ENCODE data around the gene EZH1.

The EZH1 gene

DNA sequence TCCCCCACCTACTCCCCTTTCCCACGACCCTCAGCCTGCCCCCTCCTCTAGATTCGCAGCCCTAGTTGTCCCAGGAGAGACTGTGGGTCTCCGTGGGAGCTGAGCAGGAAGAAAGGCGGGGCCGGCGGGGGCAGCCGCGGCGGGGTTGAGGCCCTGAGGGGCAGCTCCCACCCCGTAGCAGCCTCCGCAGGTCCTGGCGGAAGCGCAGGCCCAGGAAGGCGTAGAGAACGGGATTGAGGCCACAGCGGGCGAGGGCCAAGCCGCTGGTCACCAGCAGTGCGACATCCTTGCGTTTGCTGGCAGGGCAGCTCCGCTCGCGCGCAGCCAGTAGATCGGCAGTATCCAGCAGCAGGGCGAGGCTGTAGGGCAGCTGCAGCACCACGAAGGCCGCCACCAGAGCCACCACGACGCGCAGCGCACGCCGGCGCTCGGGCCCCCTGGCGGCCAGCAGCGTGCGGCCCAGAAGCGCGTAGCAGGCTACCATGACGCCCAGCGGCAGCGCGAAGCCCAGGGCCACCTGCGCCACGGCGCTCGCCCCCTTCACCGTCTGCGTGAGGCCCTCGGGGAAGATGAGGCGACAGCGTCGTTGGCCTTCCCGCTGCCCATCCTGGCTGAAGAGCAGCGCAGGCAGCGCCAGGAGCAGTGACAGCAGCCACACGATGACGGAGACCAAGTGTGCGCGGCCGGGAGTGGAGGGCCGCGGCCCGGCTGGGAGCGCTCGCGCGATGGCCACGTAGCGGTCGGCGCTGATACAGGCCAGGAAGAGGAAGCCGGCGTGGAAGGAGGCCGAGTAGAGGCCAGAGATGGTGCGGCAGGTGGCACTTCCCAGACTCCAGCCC, 65.1 kb downstream of the EZH1 start:
- DNase-seq (ENCODE audit: extremely low spot score), result peak; percentile 76
- peak; percentile 31; the same call in 1 of the 2 replicates for TF ChIP-seq CTBP1 (IDR thresholded peaks at IDR 0.05; ENCODE audit: borderline replicate concordance)
- peak; percentile 88 for TF ChIP-seq L3MBTL2 (conservative IDR thresholded peaks at IDR 0.05)
- no peak for TF ChIP-seq FOXM1 (IDR thresholded peaks at IDR 0.05; ENCODE audit: borderline replicate concordance)
- ChIA-PET POLR2A (interaction anchor here (0.6 to 6.5 kb wide), 27 partner anchors 10 to 689 kb away, joined by 3 to 122 read pairs (median 4); partner anchors contain the start of genes COA3, MLX, NAGLU and PSMC3IP), CTCF (interaction anchor here (0.6 to 3.9 kb wide), 16 partner anchors 14 to 221 kb away, joined by 3 to 43 read pairs (median 4); partner anchors contain the start of genes G6PC1, PSMC3IP, RETREG3 and TUBG1)

DNA sequence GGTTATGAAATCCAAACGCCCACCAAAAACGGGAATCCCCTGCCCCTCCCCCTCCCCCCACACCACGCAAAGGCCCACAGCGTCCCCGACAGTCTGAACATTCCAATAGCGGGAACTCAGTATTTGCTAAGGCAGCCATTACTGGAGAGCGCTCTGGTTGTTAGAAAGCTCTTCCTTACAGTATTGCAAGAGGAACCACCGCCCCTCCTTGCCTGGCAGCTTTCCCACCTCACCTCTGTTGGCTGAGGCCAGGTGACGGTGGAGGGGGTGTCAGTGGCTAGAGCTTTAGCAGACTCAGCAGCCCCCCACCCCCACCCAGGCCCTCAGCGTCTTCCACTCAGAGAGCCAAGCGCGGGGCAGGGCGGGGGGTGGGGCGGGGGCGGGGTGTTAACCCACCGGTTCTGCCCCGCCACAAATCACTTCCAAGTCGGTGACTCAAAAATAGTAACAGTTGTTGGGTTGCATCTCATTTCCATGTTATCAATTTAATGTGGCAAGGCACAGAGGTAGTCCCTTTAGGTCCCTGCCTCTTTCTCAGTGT, 65.8 kb downstream of the EZH1 start:
- ChIA-PET POLR2A (interaction anchor here (0.6 to 6.5 kb wide), 28 partner anchors 8 to 690 kb away, joined by 3 to 122 read pairs (median 5); partner anchors contain the start of genes COA3, MLX, PSMC3IP and RETREG3), CTCF (interaction anchor here (0.9 to 3.9 kb wide), 4 partner anchors 28 to 121 kb away, joined by 4 to 43 read pairs (median 4); partner anchors contain the start of genes PSMC3IP, RETREG3 and TUBG1)
- no peak for DNase-seq (ENCODE audit: extremely low spot score)
- TF ChIP-seq FOXM1 (IDR thresholded peaks at IDR 0.05; ENCODE audit: borderline replicate concordance), result no peak
- TF ChIP-seq, protein P1, sequence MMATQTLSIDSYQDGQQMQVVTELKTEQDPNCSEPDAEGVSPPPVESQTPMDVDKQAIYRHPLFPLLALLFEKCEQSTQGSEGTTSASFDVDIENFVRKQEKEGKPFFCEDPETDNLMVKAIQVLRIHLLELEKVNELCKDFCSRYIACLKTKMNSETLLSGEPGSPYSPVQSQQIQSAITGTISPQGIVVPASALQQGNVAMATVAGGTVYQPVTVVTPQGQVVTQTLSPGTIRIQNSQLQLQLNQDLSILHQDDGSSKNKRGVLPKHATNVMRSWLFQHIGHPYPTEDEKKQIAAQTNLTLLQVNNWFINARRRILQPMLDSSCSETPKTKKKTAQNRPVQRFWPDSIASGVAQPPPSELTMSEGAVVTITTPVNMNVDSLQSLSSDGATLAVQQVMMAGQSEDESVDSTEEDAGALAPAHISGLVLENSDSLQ (IDR thresholded peaks at IDR 0.05), result no peak
- TF ChIP-seq L3MBTL2 (conservative IDR thresholded peaks at IDR 0.05), result no peak
- no peak for TF ChIP-seq TARDBP (IDR thresholded peaks at IDR 0.05)
- no peak for TF ChIP-seq FOXK2 (IDR thresholded peaks at IDR 0.05)
- TF ChIP-seq SUZ12 (IDR thresholded peaks at IDR 0.05), result no peak
- no peak for TF ChIP-seq FOXA1 (IDR thresholded peaks at IDR 0.05)
- TF ChIP-seq ELF4 (IDR thresholded peaks at IDR 0.05), result no peak

DNA sequence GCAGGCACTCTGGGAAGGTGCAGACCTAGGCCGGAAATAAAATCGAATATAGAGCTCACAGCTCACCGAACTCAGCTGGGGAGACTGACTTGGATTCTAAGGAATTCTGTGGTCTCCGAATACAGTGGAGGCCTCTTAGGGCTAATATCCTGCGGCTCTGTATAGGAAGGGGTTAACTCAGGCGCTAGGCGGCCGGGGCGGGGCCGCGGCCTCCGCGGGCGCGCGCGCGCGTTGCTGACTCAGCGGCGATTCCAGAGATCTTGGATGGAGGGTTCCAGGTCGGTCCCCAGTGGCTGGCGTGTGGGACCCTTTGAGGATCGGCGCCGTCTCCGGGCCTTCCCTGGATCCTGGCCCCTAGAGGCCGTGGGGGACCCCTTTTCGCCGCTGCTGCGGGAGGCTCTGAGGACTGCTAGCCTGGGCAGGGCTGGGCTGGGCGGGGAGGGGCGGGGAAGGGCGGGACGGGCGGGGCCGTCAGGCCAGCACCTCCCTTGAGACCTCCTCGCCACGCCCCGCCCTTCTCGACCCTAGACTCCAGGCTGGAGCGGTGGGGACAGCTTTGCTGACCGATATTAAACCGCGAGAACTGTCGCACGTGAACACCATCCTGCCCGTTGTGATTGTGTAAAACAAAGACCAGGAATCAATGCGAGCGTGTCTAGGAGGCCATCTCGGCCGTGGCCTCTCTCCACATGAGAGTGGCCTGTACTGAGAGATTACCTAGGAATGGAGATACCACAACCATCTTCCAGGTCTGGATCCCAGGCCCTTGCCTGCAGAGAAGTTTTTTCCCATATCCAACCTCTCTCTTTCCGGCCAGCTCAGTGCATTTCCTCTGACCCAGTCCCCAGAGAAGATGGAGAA, 66.7 kb downstream of the EZH1 start:
- no peak for TF ChIP-seq TARDBP (IDR thresholded peaks at IDR 0.05)
- TF ChIP-seq CTBP1 (IDR thresholded peaks at IDR 0.05; ENCODE audit: borderline replicate concordance), result no peak
- TF ChIP-seq BHLHE40 (IDR thresholded peaks at IDR 0.05; ENCODE audit: borderline replicate concordance), result no peak
- TF ChIP-seq SUZ12 (IDR thresholded peaks at IDR 0.05), result no peak
- no peak for TF ChIP-seq ELF4 (IDR thresholded peaks at IDR 0.05)
- no peak for TF ChIP-seq FOXA1 (IDR thresholded peaks at IDR 0.05)
- 0 out of 2 replicates have a peak, but pooled peaks have one; percentile 54 for TF ChIP-seq FOXM1 (IDR thresholded peaks at IDR 0.05; ENCODE audit: borderline replicate concordance)
- TF ChIP-seq, protein P1 (IDR thresholded peaks at IDR 0.05), result no peak
- TF ChIP-seq ARNT (IDR thresholded peaks at IDR 0.05), result no peak
- TF ChIP-seq L3MBTL2 (conservative IDR thresholded peaks at IDR 0.05), result 0 out of 2 replicates have a peak, but pooled peaks have one; percentile 19
- TF ChIP-seq HDGF (IDR thresholded peaks at IDR 0.05; ENCODE audit: borderline replicate concordance), result no peak
- no peak for TF ChIP-seq ZNF384 (IDR thresholded peaks at IDR 0.05)
- TF ChIP-seq LEF1 (IDR thresholded peaks at IDR 0.05; ENCODE audit: borderline replicate concordance), result no peak
- peak; percentile 78 for DNase-seq (ENCODE audit: extremely low spot score)
- CTCF ChIA-PET, result interaction anchor here (0.7 to 3.9 kb wide), 3 partner anchors 13 to 100 kb away, joined by 3 to 43 read pairs (median 4); partner anchors contain the start of genes PSMC3IP, RETREG3 and TUBG1
- POLR2A ChIA-PET, result interaction anchor here (0.6 to 6.5 kb wide), 25 partner anchors 9 to 691 kb away, joined by 3 to 122 read pairs (median 5); partner anchors contain the start of genes DNAJC7, MLX, PSMC3IP and RETREG3

DNA sequence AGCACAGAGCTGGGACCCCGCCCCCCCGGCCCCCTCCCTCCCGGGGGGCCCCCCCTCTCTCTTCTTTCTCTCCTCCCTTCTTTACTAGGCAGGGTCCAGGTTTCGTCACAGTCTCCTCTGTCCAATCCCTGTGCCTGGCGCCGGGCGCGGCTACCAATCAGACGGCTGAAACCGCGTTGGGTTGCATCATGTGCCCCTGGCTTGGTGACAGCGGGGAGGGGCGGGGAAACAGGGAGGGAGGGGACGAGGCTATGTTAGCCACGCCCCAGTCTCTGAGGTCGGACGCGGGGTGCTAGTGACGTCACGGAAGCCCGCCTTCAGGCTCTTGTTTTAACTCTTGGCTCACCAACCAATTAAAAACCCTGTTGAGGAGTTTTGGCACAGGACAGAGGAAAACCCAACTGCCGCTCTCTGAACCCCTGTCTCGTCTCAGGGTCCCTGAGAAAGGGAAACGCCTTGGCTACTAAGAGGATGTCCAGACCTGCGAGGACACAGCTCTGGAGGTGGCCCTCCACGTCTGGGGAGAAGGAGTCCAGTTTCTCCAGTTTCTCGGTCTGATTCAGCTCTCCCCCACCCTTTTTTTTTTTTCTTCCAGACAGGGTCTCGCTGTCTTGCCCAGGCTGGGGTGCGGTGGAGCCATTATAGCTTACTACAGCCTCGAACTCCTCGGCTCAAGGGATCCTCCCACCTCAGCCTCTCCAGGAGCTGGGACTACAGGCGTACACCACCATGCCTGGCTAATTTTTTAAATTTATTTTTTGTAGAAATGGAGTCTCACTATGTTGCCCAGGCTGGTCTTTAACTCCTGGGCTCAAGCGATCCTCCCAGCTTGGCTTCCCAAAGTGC, 67.6 kb downstream of the EZH1 start:
- DNase-seq (ENCODE audit: extremely low spot score), result peak; percentile 96
- TF ChIP-seq HDGF (IDR thresholded peaks at IDR 0.05; ENCODE audit: borderline replicate concordance) (no peak), FOXA1 (IDR thresholded peaks at IDR 0.05) (no peak), FOXK2 (IDR thresholded peaks at IDR 0.05) (no peak), L3MBTL2 (conservative IDR thresholded peaks at IDR 0.05) (no peak), ZNF384 (IDR thresholded peaks at IDR 0.05) (no peak), BHLHE40 (IDR thresholded peaks at IDR 0.05; ENCODE audit: borderline replicate concordance) (no peak), FOXM1 (IDR thresholded peaks at IDR 0.05; ENCODE audit: borderline replicate concordance) (no peak), LEF1 (IDR thresholded peaks at IDR 0.05; ENCODE audit: borderline replicate concordance) (no peak)
- TF ChIP-seq, protein P1 (IDR thresholded peaks at IDR 0.05), result peak; percentile 62
- POLR2A ChIA-PET, result interaction anchor here (0.6 to 6.5 kb wide), 17 partner anchors 12 to 692 kb away, joined by 3 to 122 read pairs (median 5); partner anchors contain the start of genes BECN1, MLX, PSMC3IP and RETREG3
- CTCF ChIA-PET, result interaction anchor here (0.7 to 2.2 kb wide), 4 partner anchors 14 to 99 kb away, joined by 3 to 11 read pairs (median 4); partner anchors contain the start of genes PSMC3IP and TUBG2

Data from HEK293T (cell line).